PFSK-1 (cell line): ENCODE results near the gene TP53RK.

Experiments used
- POLR2AphosphoS5 ChIP-seq: IDR thresholded peaks from 2 replicates; pipeline ENCODE4 v1.6.1; 2012; ENCODE audit warnings: low read depth, mild to moderate bottlenecking, control low read depth, low read length, moderate library complexity
- SIN3A ChIP-seq: IDR thresholded peaks from 2 replicates; pipeline ENCODE4 v1.6.1; 2012; ENCODE audit warnings: mild to moderate bottlenecking, low read length, moderate library complexity, borderline replicate concordance; ENCODE audit not compliant: insufficient read depth

GRCh38 chr20:46683939-46684750 is 5.1 kb downstream of the TP53RK start:
- TF ChIP-seq SIN3A (no peak), POLR2AphosphoS5 (no peak)
